Measurements from ENCODE around the gene GALNT10.

Gene GALNT10

GRCh38 chr5:154178661-154179060, 11.9 kb upstream of the GALNT10 start:
- no peak for DNase-seq (ENCODE audit: low read depth)

GRCh38 chr5:154179846-154180710, 10.5 kb upstream of the GALNT10 start:
- peak; percentile 62 for DNase-seq (ENCODE audit: low read depth)

GRCh38 chr5:154181161-154181560, 9.4 kb upstream of the GALNT10 start:
- DNase-seq (ENCODE audit: low read depth), result no peak

GRCh38 chr5:154189256-154189818, 1.2 kb upstream of the GALNT10 start:
- no peak for DNase-seq (ENCODE audit: low read depth)

GRCh38 chr5:154189819-154190594, 526 bp upstream of the GALNT10 start:
- peak; percentile 62 for DNase-seq (ENCODE audit: low read depth)

- DNase-seq (ENCODE audit: low read depth), result peak; percentile 51
These were observed 1.1 kb downstream of the GALNT10 start for GRCh38 chr5:154191467-154192261.

GRCh38 chr5:154193283-154193682, 2.8 kb downstream of the GALNT10 start:
- DNase-seq (ENCODE audit: low read depth), result no peak

- peak; percentile 71 for DNase-seq (ENCODE audit: low read depth)
These were observed 3.2 kb downstream of the GALNT10 start for GRCh38 chr5:154193701-154194121.

- DNase-seq (ENCODE audit: low read depth), result peak; percentile 32
These were observed 4.1 kb downstream of the GALNT10 start for GRCh38 chr5:154194345-154195329.

GRCh38 chr5:154196281-154196680, 5.7 kb downstream of the GALNT10 start:
- no peak for DNase-seq (ENCODE audit: low read depth)

GRCh38 chr5:154196955-154197652, 6.6 kb downstream of the GALNT10 start:
- DNase-seq (ENCODE audit: low read depth), result peak; percentile 75

GRCh38 chr5:154197801-154198491, 7.4 kb downstream of the GALNT10 start:
- peak; percentile 81 for DNase-seq (ENCODE audit: low read depth)

- peak; percentile 84 for DNase-seq (ENCODE audit: low read depth)
These were observed 8.2 kb downstream of the GALNT10 start for GRCh38 chr5:154198611-154199230.

- DNase-seq (ENCODE audit: low read depth), result no peak
These were observed 8.7 kb downstream of the GALNT10 start for GRCh38 chr5:154199263-154199662.

- no peak for DNase-seq (ENCODE audit: low read depth)
These were observed 9.2 kb downstream of the GALNT10 start for GRCh38 chr5:154199671-154200220.

GRCh38 chr5:154200221-154200620, 9.7 kb downstream of the GALNT10 start:
- DNase-seq (ENCODE audit: low read depth), result no peak

GRCh38 chr5:154201108-154201769, 10.7 kb downstream of the GALNT10 start:
- no peak for DNase-seq (ENCODE audit: low read depth)
